ENCODE results near the gene DTNBP1. TPM values are rescaled to one million over a fixed set of nuclear protein-coding genes. Genes with fewer than 3 reads are reported as not detected.

DTNBP1 gene
- total and polyA plus RNA-seq, 11 donors = 7.0 to 38.4 (median 18.5) TPM

DNA sequence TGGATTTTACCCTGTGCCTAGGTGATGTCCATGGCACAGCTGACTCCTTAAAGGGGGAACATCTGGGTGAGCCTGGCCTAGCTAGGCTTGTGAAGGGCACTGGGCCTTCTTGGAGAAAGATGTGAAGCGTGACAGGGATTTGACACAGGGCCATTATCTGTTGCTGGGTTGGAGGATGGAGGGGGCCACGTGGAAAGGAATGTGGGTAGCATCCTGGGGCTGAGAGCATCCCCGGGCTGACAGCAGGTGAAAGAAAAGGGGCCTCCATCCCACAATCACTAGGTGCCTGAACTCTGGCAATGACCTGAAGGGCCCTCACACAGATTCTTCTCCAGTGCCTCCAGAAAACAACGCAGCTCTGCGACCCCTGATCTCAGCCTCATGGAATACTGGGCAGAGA lies 124.7 kb downstream of the DTNBP1 start:
- Histone ChIP-seq H3K27ac (no peak overlapping the region), H3K36me3 (peaks cover 0 to 2% (median 0%) of the 10 kb centered on the region in 9 donors), H3K4me1 (peaks cover 0 to 38% (median 10%) of the 10 kb centered on the region in 12 donors), H3K9me3 (no peaks in the 10 kb centered on the region), H3K27me3 (no peaks in the 10 kb centered on the region), H3K4me3 (no peak overlapping the region)
- ATAC-seq (no peak), DNase-seq (no peak)
- TF ChIP-seq, protein P1, sequence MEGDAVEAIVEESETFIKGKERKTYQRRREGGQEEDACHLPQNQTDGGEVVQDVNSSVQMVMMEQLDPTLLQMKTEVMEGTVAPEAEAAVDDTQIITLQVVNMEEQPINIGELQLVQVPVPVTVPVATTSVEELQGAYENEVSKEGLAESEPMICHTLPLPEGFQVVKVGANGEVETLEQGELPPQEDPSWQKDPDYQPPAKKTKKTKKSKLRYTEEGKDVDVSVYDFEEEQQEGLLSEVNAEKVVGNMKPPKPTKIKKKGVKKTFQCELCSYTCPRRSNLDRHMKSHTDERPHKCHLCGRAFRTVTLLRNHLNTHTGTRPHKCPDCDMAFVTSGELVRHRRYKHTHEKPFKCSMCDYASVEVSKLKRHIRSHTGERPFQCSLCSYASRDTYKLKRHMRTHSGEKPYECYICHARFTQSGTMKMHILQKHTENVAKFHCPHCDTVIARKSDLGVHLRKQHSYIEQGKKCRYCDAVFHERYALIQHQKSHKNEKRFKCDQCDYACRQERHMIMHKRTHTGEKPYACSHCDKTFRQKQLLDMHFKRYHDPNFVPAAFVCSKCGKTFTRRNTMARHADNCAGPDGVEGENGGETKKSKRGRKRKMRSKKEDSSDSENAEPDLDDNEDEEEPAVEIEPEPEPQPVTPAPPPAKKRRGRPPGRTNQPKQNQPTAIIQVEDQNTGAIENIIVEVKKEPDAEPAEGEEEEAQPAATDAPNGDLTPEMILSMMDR (IDR thresholded peaks at IDR 0.05) = no peak
- no peak for TF ChIP-seq POLR2A (IDR thresholded peaks at IDR 0.05)
- WGBS, 4 donors = 94 to 97% (median 95%) methylated on average over 5 of the region's 5 CpGs
- intact Hi-C loops (cut with DNase I) = no loop called here

GRCh38 chr6:15536198-15536955 lies 126.5 kb downstream of the DTNBP1 start:
- Histone ChIP-seq H3K9me3 (no peaks in the 10 kb centered on the region), H3K36me3 (peaks cover 0 to 16% (median 5%) of the 10 kb centered on the region in 9 donors), H3K27me3 (no peaks in the 10 kb centered on the region), H3K4me3 (no peak overlapping the region), H3K27ac (no peak overlapping the region), H3K4me1 (peaks cover 0 to 33% (median 10%) of the 10 kb centered on the region in 12 donors)
- DNase-seq (no peak), ATAC-seq (peak in 2 of 4 donors; percentile 14 to 38)
- 54 to 74% (median 69%) methylated on average over 4 of the region's 4 CpGs for WGBS, 4 donors
- TF ChIP-seq, protein P1 (IDR thresholded peaks at IDR 0.05) = no peak
- intact Hi-C loops (cut with DNase I) = no loop called here

DNA sequence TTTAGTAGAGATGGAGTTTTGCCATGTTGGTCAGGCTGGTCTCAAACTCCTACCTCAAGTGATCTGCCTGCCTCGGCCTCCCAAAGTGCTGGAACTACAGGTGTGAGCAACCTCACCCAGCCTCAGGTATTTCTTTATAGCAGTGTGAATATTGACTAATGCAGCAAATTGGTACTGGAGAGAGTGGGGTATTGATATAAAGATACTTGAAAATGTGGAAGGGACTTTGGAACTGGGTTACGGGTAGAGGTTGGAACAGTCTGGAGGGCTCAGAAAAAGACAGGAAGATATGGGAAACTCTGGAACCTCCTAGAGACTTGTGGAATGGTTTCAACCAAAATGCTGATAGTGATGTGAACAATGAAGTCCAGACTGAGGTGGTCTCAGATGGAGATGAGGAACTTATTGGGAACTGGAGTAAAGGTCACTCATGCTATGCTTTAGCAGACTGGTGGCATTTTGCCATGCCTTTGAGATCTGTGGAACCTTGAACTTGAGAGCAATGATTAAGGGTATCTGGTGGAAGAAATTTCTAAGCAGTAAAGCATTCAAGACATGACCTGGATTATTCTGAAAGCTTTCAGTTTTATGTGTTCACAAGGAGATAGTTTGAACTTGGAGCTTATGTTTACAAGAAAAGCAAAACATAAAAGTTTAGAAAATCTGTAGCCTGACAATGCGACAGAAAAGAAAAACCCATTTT lies 127.2 kb downstream of the DTNBP1 start:
- Histone ChIP-seq H3K4me3 (no peak overlapping the region), H3K36me3 (peaks cover 0 to 22% (median 5%) of the 10 kb centered on the region in 9 donors), H3K27ac (peak overlapping the region in 1 of 12 donors; percentile 23), H3K4me1 (peaks cover 0 to 32% (median 10%) of the 10 kb centered on the region in 12 donors), H3K9me3 (no peaks in the 10 kb centered on the region), H3K27me3 (no peaks in the 10 kb centered on the region)
- no peak for ATAC-seq
- intact Hi-C loops (cut with DNase I) = no loop called here
- 90 to 97% (median 94%) methylated on average over 3 of the region's 3 CpGs for WGBS, 4 donors
- DNase-seq = no peak
- TF ChIP-seq, protein P1 (IDR thresholded peaks at IDR 0.05) = no peak
- no peak for TF ChIP-seq POLR2A (IDR thresholded peaks at IDR 0.05)

- Histone ChIP-seq H3K4me1 (peaks cover 0 to 26% (median 10%) of the 10 kb centered on the region in 12 donors), H3K4me3 (no peak overlapping the region), H3K9me3 (no peaks in the 10 kb centered on the region), H3K27ac (peak overlapping the region in 1 of 12 donors; percentile 23), H3K36me3 (peaks cover 0 to 29% (median 11%) of the 10 kb centered on the region in 9 donors), H3K27me3 (no peaks in the 10 kb centered on the region)
- ATAC-seq (peak in 3 of 4 donors; percentile 21 to 58 (median 30)), DNase-seq (no peak)
- no peak for TF ChIP-seq POLR2A (IDR thresholded peaks at IDR 0.05)
- TF ChIP-seq, protein P1 (IDR thresholded peaks at IDR 0.05) = no peak
- WGBS, 4 donors = 82 to 87% (median 85%) methylated on average over 3 of the region's 3 CpGs
- intact Hi-C loops (cut with DNase I) = no loop called here
These were observed 127.9 kb downstream of the DTNBP1 start for GRCh38 chr6:15534974-15535373.
